Caco-2 (cell line): ENCODE measurements around the gene ASPN. TPM values are rescaled to one million over a fixed set of nuclear protein-coding genes. Genes with fewer than 3 reads are reported as not detected.

Experiments used
- BruUV-seq: library from RNA; stranded (reverse); fragments of 400-500 nt; replicated peaks from 2 replicates; lab custom pipeline; 2021; lab: Mats Ljungman, UMichigan
- CTCF ChIA-PET: fragments of 300-600 bp; sonication (Branson Sonifier 250); formaldehyde crosslinking; loops from one replicate; lab custom pipeline; 2022; ENCODE audit warnings: antibody characterized with exemption; lab: Charles Lee
- POLR2A ChIA-PET: fragments of 300-600 bp; sonication (Branson Sonifier 250); formaldehyde crosslinking; loops from one replicate; lab custom pipeline; 2022; ENCODE audit warnings: antibody characterized with exemption; lab: Charles Lee
- DNase-seq, 2 experiments: peaks; one replicate each; pipeline versions ENCODE4 v3.0.0 to v3.0.0-alpha.2; 2020 to 2022
- H3K27me3 ChIP-seq: replicated peaks from 2 replicates; pipeline ENCODE4 v1.6.0; 2011; ENCODE audit warnings: low read length; ENCODE audit not compliant: control insufficient read depth, insufficient read depth
- H3K36me3 ChIP-seq: 2 replicates; pipeline ENCODE4 v1.5.1; 2011; ENCODE audit warnings: low read length; ENCODE audit not compliant: control insufficient read depth, insufficient read depth
- H3K4me1 ChIP-seq: fragments of 250-450 bp; sonication (Bioruptor Pico); 2 replicates; pipeline ENCODE4 v1.5.1; 2020; ENCODE audit warnings: mild to moderate bottlenecking
- H3K4me3 ChIP-seq: 2 replicates; pipeline ENCODE4 v1.5.1; 2011; ENCODE audit warnings: low read depth, mild to moderate bottlenecking, control low read depth, low read length
- H3K9me3 ChIP-seq: fragments of 250-450 bp; sonication (Bioruptor Pico); 2 replicates; pipeline ENCODE4 v1.5.1; 2020; ENCODE audit warnings: mild to moderate bottlenecking, moderate library complexity
- H3K27ac Mint-ChIP-seq: one replicate; pipeline ENCODE4 v1.8.0; 2022; ENCODE audit warnings: mixed read lengths; ENCODE audit not compliant: unreplicated experiment
- H3K27me3 Mint-ChIP-seq: one replicate; pipeline ENCODE4 v1.8.0; 2022; ENCODE audit warnings: mixed read lengths; ENCODE audit not compliant: insufficient read depth, unreplicated experiment
- H3K36me3 Mint-ChIP-seq: one replicate; pipeline ENCODE4 v1.8.0; 2022; ENCODE audit warnings: mild to moderate bottlenecking, mixed read lengths; ENCODE audit not compliant: insufficient read depth, unreplicated experiment
- H3K4me1 Mint-ChIP-seq: one replicate; pipeline ENCODE4 v1.8.0; 2022; ENCODE audit warnings: low read depth, mixed read lengths; ENCODE audit not compliant: unreplicated experiment
- H3K4me3 Mint-ChIP-seq: one replicate; pipeline ENCODE4 v1.8.0; 2022; ENCODE audit warnings: mild to moderate bottlenecking, moderate library complexity, mixed read lengths; ENCODE audit not compliant: unreplicated experiment
- H3K9me3 Mint-ChIP-seq: one replicate; pipeline ENCODE4 v1.8.0; 2022; ENCODE audit warnings: mixed read lengths; ENCODE audit not compliant: unreplicated experiment
- CTCF ChIP-seq, 2 experiments: fragments of 200-600 bp in 1 of 2; IDR thresholded peaks; 1 replicate in 1 of 2; 2 replicates in 1 of 2; pipeline versions ENCODE4 v1.5.1 to v1.8.0; 2011 to 2022; ENCODE audit warnings: antibody characterized with exemption in 1 of 2, control low read depth in 1 of 2, inconsistent platforms in 1 of 2, low read depth in 1 of 2, low read length in 1 of 2, mild to moderate bottlenecking in 1 of 2, moderate library complexity in 1 of 2; ENCODE audit not compliant: insufficient read depth in 1 of 2, severe bottlenecking in 1 of 2, unreplicated experiment in 1 of 2
- intact Hi-C: fragments of 100-400 bp; cut with micrococcal nuclease; formaldehyde crosslinking; loops from one replicate; pipeline ENCODE4 v1.10.0; 2022; ENCODE audit not compliant: unreplicated experiment
- total RNA-seq: library from RNA; stranded (reverse); gene quantifications from 2 replicates; pipeline ENCODE4 v1.2.3, GENCODE V29; 2022

The ASPN gene
- total RNA-seq, 1 experiment from 2014 or later, result not detected

- Mint-ChIP-seq H3K36me3 (no peaks in the 10 kb centered on the region), H3K27ac (no peak overlapping the region), H3K4me1 (peaks cover 9% of the 10 kb centered on the region), H3K9me3 (no peaks in the 10 kb centered on the region), H3K4me3 (no peak overlapping the region), H3K27me3 (no peaks in the 10 kb centered on the region)
- no peak for DNase-seq
- peaks cover 6% of the 10 kb centered on the region; the same call in 1 of the 2 replicates for H3K4me1 ChIP-seq
- ChIA-PET POLR2A (no interaction called here), CTCF (no interaction called here)
- no peak for TF ChIP-seq CTCF (IDR thresholded peaks at IDR 0.05; ENCODE audit: insufficient read depth in 1 of 2, low read depth in 1 of 2, low read length in 1 of 2, severe bottlenecking in 1 of 2, unreplicated experiment in 1 of 2)
- no peaks in the 10 kb centered on the region for H3K9me3 ChIP-seq
- H3K27me3 ChIP-seq, result no peaks in the 10 kb centered on the region
- intact Hi-C loops, result no loop called here
- no TSS peak for BruUV-seq
- H3K4me3 ChIP-seq, result no peak overlapping the region
- H3K36me3 ChIP-seq, result no peaks in the 10 kb centered on the region
These were observed 2.3 kb upstream of the ASPN start for GRCh38 chr9:92484563-92484962.

GRCh38 chr9:92483627-92484545 lies 1.6 kb upstream of the ASPN start:
- ChIA-PET POLR2A (no interaction called here), CTCF (no interaction called here)
- Histone ChIP-seq H3K27me3 (no peaks in the 10 kb centered on the region), H3K4me3 (no peak overlapping the region), H3K9me3 (no peaks in the 10 kb centered on the region), H3K36me3 (no peaks in the 10 kb centered on the region), H3K4me1 (peaks cover 6% of the 10 kb centered on the region; the same call in 1 of the 2 replicates)
- DNase-seq, result no peak
- no peak overlapping the region for H3K4me3 Mint-ChIP-seq
- no TSS peak for BruUV-seq
- H3K4me1 Mint-ChIP-seq, result peaks cover 9% of the 10 kb centered on the region
- no peaks in the 10 kb centered on the region for H3K9me3 Mint-ChIP-seq
- TF ChIP-seq CTCF (IDR thresholded peaks at IDR 0.05; ENCODE audit: insufficient read depth in 1 of 2, low read depth in 1 of 2, low read length in 1 of 2, severe bottlenecking in 1 of 2, unreplicated experiment in 1 of 2), result no peak
- H3K36me3 Mint-ChIP-seq, result no peaks in the 10 kb centered on the region
- intact Hi-C loops, result no loop called here
- no peak overlapping the region for H3K27ac Mint-ChIP-seq
- H3K27me3 Mint-ChIP-seq, result no peaks in the 10 kb centered on the region

GRCh38 chr9:92482805-92483204 lies 499 bp upstream of the ASPN start:
- no peaks in the 10 kb centered on the region for H3K9me3 Mint-ChIP-seq
- no peak for DNase-seq
- no peaks in the 10 kb centered on the region for H3K27me3 Mint-ChIP-seq
- ChIA-PET CTCF (no interaction called here), POLR2A (no interaction called here)
- no peak for TF ChIP-seq CTCF (IDR thresholded peaks at IDR 0.05; ENCODE audit: insufficient read depth in 1 of 2, low read depth in 1 of 2, low read length in 1 of 2, severe bottlenecking in 1 of 2, unreplicated experiment in 1 of 2)
- H3K27me3 ChIP-seq, result no peaks in the 10 kb centered on the region
- BruUV-seq, result no TSS peak
- H3K9me3 ChIP-seq, result no peaks in the 10 kb centered on the region
- no peak overlapping the region for H3K27ac Mint-ChIP-seq
- no peaks in the 10 kb centered on the region for H3K36me3 Mint-ChIP-seq
- peaks cover 9% of the 10 kb centered on the region for H3K4me1 Mint-ChIP-seq
- no peaks in the 10 kb centered on the region for H3K36me3 ChIP-seq
- no peak overlapping the region for H3K4me3 ChIP-seq
- peaks cover 6% of the 10 kb centered on the region; the same call in 1 of the 2 replicates for H3K4me1 ChIP-seq
- no peak overlapping the region for H3K4me3 Mint-ChIP-seq
- intact Hi-C loops, result no loop called here
